Renal cortex interstitium (tissue), 11 donors: Measurements from ENCODE around the gene SURF1. TPM values are rescaled to one million over a fixed set of nuclear protein-coding genes. Genes with fewer than 3 reads are reported as not detected.
"Not testable (repeated sequence)": the region's sequence is repeated elsewhere in the genome, so short reads cannot be mapped to it uniquely, and the experiment has no call there.

Source experiments
- DNase-seq, 11 donors: peaks; one replicate each; pipeline ENCODE4 v3.0.0-alpha.2; 2013; ENCODE audit warnings: low read depth in 9 of 11, low spot score in 4 of 11; ENCODE audit errors: extremely low read depth in 1 of 11
- polyA plus RNA-seq, 3 donors: library from polyadenylated mRNA; unstranded; fragments of 120-200 nt; gene quantifications; one replicate each; pipeline ENCODE4 v1.2.1, GENCODE V29; 2013; ENCODE audit not compliant: insufficient read length in 3 of 3

The SURF1 gene
- polyA plus RNA-seq, 3 donors: 43.6 to 52.8 (median 52.4) TPM

DNA sequence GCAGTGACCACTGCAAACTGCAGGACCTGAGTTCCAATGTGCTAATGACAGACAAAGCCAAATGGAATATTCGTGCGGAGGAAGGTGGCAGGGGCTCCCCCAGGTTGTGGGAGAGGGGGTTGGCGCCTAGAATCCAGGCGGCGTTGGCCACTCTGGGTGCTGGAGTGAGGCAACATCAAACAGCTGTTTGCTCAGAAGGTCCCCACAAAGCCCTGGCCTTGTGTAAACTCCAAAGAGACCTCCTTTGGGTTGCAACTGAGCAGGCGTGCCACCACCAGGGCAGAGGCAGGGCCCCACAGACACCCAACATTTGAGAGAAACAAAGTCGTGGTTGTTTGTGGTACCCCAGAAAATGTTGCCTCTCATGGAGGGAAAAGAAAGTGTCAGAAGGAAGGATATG is 34.4 kb upstream of the SURF1 start:
- no peak for DNase-seq

DNA sequence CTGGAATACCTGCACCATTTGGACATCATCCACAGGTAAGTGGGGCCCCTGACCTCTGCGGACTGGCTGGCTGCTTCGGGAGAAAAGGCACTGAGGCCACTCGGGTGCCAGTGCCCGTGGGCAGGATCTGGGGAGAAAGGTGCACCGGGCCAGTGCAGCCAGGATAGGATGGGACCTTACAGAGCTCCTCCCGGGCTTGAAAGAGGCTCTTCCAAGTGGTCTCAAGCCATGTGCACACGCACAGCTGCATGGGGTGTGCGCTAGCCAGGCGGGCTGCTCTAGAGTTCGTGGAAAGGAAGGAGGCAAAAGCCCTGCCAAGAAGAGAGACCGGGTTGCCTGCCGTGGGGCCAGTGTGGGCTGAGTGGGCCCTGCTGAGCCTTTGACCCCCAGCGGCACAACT is 33.3 kb upstream of the SURF1 start:
- no peak for DNase-seq

DNA sequence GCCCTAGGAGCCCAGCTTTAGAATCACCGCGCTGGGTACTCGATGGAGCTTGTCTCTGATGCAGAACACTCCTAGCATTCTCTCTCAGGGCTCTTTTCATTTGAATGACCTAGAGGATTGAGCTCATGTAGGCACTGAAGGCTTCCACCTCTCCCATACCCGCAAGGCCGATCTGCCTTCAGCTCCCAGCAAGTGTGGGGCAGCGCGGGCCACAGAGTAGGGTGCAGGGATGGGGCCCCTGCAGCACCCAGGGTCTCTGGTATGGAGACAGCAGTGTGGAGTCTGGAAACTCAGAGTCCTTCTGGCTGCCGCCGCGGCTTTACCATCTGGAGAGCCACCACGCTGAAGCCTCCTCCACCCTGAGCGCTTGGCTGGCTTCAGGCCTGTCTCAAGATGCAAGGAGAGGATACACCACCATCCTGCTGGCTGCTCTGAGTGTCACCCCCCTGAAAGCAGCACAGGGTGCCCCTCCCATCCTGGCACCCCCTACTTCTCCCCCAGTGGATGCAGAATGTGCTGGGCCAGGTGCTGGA is 32.8 kb upstream of the SURF1 start:
- DNase-seq: no peak

DNA sequence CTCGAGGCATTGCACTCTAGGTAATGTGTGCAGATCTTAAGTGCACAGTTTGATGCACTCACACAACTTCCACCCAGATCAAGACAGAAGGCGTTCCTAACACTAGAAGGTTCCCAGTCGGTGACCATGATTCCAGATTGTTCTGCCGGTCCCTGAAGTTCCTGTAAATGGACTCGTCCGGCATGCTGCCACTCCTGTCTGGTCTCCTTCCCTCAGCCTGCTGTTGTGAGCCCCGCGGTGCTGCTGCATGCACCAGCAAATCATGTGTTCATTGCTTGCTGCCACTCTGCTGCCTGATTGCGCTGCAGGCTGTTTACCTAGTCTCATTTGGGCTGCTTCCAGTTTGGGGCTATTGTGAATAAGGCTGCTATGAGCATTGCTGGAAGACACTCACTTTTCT is 31.4 kb upstream of the SURF1 start:
- DNase-seq: no peak

DNA sequence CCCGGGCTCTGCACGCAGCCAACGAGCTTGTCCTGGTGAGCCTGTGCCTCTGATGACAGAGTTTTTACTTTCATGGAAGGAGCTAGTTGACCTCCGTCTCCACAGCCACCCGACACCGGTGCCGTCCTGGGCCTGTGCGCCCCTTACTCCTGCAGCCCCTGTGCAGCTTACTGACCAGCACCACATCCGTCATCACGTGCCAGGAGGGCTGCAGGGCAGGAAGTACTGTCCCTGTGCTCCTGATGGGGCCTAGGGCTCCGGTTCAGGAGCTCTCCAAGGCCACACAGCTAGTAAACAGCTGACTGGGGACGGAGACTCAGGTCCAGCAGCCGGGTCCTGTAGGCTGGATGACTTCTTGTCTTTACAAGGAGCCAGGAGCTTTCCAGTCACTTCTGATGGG is 30.1 kb upstream of the SURF1 start:
- no peak for DNase-seq

DNA sequence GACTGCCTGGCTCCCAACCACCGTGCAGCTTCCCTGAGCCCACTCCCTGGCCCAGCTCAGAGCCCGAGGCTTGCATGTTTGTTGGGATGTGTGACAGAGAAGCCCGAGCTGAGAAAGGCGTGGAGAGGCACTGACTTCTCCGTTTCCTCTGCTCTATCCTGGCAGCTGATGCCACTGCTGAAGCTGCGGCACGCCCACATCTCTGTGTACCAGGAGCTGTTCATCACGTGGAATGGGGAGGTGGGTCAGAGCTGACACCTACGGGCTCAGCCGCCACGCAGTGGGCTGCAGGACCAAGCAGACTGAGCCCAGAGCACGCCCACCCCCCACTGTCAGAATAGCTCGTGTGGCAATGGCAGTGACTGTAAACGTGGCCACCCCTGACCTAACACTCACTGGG is 29.2 kb upstream of the SURF1 start:
- DNase-seq: no peak

DNA sequence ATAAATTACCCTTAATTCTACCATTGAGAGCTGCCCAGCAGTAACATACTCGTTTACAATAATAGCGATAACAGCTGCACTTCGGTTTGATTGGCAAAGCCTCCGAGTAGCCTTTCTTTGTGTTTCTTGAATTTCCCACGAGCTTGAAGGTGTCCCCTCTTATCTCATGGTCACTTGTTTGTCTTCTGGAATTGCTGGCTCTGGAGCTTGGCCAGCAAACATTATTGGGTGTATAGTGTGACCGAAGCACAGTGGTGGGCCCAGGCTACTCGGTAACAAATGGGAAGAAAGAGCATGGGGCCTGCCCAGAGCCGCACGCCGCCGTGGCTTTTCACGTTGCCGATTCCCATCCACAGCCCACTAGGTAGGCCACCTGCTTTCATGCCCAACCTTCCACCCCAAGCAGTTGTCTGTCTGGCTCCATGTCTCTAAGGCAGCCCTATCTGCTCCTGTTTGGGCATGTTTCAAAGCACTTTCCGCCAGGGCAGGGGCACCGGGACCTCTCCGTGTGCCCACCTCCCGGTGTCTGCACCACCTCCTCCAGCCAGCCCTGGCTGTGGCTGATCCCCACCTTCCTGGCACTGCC is 28.5 kb upstream of the SURF1 start:
- DNase-seq: no peak

DNA sequence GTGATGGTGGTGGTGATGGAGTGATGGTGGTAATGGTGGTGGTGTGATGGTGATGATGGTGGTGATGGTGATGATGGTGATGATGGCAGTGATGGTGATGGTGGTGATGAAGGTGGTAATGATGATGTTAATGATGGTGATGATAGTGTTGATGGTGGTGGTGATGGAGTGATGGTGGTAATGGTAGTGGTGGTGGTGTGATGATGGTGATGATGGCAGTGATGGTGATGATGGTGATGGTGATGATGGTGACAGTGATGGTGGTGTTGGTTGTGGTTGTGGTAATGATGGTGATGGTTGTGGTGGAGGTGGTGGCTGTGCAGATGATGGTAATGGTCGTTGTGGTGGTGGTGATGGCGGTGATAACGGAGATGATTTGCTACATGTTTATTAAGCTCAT is 27.2 kb upstream of the SURF1 start:
- DNase-seq: no peak

DNA sequence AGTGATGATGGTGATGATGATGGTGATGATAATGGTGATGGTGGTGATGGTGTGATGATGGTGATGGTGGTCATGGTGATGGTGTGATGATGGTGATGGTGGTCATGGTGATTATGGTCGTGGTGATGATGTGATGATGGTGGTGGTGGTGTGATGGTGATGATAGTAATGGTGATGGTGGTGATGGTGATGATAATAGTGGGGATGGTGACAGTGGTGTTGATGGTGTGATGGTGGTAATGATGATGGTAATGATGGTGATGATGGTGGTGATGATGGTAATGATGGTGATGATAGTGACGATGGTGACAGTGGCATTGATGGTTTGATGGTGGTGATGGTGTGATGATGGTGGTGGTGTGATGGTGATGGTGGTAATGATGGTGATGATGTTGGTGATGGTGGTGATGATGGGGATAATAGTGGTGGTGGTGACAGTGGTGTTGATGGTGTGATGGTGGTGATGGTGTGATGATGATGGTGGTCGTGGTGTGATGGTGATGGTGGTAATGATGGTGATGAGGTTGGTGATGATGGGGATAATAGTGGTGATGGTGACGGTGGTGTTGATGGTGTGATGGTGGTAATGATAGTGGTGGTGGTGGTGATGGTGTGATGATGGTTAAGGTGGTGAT is 26.3 kb upstream of the SURF1 start:
- no peak for DNase-seq

DNA sequence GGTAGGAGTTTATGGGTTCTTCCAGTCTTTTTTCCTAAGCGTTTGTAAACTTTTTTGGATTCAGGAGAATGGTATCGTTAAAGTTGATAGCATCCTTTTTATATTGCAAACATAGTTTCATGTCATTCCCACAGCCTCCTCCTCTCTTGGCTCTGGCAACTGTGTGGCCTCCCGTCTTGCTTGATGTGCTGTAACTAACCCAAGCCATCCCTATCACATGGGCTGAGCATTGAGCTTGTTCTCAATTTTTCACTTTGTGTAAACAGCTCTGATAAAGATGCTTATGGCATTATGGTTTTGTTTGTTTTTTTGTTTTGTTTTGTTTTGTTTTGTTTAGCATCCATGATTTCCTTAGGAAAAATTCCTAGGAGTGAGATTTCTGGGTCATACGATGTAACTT is 24.4 kb upstream of the SURF1 start:
- no peak for DNase-seq

DNA sequence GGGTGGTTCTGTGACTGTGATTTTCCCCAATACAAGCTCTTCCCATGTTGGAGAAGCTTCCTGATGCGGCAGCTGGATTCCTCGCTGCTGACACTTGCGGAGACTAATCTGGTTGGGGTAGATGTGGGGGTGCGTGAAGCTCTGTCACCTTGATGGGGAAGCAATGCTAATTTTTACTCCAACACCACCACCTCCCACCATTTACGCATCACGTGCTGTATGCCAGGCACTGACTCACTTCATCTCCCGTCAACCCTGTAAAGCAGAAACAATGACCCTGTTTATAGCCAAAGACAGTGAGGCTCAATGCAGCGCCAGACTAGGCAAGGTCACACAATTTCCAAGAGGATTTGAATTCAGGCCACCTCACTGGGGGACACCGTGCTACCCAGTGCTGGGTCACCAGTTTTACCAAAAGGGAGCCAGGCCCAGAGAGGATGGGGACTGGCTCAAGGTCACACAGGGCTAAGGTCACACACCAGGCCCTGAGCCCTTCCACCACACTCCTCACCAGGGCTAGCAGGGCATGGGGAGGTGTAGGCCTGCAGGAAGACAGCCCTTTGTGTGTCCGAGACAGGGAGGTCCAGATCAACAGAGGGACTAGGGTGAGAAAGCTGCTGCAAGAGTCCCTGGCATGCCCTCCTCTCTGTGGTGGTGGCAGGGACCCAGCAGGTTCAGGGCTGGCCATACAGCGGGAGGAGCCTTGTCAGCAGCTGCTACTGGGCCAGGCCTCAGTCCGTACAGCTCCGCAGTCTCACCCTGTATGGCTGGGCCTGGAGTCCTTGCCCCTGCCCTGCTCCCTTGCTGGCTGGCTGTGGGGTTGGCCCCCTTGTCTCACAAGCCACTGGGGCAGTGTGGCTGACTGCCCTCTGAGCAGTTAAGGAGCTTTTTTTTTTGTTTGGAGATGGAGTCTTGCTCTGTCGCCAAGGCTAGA is 23.1 kb upstream of the SURF1 start:
- DNase-seq: no peak

DNA sequence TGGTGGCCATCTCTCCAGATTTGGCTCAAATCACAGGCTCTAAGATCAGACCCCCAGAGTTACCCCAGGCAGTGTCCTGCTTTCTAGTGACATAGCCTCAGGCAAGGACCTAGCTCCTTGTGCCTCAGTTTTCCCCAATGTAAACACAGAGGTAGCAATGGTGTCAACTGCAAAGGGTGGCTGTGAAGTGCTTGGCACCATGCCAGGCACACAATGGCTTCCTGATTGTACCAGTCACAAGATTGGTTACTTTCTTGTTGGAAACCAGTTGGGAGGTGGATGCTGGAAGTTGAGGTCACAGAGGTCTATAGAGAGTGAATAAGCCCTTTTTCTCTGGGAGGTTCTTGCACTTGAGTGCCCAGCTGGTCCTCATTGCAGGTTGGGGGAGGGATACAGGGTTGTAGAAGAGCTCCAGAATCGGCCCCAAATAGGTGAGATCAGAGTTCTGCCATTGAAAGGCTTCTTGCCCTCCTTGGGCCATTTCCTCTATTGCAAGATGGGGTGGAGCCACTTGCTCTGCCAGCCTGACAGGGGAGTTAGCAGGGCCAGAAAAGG is 22.2 kb upstream of the SURF1 start:
- no peak for DNase-seq

DNA sequence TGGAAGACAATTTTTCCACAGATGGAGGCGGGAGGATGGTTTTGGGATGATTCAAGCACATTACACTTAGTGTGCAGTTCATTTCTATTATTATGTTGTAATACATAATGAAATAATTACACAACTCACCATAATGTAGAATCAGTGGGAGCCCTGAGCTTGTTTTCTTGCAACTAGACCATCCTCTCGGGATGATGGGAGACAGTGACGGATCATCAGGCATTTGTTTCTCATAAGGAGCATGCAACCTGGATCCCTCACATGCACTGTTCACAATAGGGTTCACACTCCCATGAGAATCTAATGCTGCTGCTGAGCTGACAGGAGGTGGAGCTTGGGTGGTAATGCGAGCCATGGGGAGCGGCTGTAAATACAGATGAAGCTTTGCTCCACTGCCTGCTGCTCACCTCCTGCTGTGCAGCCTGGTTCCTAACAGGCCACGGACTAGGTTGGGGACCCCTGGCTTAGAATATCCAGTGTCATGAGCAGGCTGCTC is 21.5 kb upstream of the SURF1 start:
- DNase-seq: no peak

DNA sequence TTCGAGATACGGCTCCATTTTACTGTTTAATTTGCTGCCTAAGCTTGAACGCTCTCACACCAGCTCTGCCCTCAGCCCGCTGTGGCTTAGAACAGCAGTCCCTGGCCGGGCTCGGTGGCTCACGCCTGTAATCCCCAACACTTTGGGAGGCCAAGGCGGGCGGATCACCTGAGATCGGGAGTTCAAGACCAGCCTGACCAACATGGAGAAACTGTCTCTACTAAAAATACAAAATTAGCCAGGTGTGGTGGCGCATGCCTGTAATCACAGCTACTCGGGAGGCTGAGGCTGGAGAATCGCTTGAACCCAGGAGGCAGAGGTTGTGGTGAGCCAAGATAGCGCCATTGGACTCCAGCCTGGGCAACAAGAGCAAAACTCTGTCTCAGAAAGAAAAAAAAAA is 21.0 kb upstream of the SURF1 start:
- DNase-seq: not testable (repeated sequence)

DNA sequence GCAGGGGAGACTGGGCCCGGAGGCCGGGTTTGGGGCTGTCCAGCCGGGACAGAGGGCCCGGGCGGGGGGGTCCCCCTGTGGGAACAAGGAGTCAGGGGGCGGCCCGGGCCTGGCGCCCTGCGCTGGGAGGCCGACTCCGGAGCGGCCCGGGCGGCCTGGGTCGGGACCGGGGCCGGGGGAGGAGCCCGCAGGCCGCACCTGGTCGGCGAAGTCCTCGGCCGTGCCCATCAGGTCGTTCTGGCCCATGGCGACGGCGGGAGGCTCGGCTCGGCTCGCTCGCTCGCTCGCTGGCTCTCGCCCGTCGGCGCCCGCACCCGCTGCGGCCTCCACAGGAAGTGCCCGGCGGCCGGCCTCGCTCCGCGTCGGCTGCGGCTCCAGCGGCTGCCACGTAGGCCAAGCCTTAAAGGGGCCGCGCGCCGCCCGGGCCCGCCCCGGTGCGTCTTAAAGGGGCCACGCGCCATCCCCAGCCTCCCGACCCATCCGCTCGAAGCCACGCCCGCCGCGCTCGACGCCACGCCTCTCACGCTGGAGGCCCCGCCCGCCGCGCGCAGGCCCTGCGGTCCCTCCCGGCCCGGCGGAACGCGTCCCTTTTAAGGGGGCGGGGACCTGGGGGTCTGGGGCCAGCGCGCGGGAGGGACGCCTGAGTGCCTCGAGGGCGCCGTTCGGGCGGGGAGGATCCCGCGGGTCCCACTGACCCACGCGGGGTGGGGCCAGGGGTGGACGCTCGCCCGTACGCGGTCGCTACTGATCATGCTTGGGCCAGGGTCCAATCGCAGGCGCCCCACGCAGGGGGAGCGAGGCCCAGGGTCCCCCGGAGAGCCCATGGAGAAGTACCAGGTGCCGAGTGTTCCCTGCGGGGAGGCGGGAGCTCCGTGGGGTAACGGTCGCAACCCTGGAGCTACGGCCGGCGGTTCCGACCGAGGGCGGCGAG is 19.7 kb upstream of the SURF1 start, which contains the start of the genes STKLD1 and SURF4:
Gene STKLD1 (plus strand): TSS at position 643 of the 931 bp plus-strand sequence. CDS start 108 bp downstream, at position 751.
Gene SURF4 (minus strand): TSS at position 337 of the 931 bp plus-strand sequence. CDS start 91 bp downstream, at position 246.
- DNase-seq: peak; percentile 81 to 96 (median 94)

DNA sequence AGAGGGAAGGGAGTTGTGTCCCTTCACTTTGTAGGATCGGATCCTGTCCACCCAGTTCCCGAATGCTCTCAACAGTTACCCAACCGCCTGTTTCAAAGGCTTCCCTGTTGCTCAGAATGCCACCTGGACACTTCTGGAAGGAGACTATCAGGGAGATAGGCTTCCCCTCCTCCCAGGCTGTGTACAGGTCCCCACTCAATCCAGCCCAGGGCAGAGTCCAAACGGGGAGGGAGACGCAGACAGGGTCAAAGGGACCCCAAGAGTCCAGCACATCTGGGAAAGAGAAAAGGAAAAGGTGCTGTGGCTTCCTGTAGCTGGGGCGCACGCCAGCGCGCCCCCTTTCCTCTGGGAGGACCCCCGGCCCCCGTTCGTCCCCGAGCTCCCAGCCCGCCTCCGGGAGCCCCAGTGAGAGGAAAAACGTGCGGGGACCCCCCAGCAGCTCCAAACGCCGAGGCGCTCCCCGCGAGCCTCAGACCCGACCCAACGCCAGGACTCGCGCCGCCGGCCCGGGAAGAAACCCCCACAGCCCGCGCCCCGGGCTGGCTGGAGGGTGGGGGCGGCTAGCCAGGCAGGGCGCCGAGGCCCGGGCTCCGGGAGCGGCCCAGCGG is 18.9 kb upstream of the SURF1 start:
- no peak for DNase-seq

DNA sequence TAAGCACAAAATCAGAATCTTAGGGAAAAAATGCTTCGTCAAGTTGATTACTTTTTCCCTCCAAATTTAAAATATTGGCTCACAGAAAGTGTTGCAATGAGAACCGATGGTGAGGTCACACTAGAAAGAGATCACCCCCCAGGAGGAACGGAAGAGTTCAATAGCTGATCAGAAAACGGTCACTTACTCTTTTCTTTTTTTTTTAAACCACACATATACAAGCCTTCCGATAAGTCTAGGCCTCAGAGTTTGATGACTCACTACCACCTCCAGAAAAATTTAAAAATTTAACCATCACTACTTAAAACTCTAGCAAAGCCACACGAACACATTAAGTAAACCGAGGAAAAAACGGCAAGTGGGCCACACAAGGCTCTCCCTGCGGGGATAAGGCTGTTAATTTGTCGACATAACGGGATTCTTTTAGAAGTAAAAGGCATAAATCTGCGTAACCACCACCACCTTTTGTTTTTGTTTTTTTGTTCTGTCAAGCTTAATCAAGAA is 18.4 kb upstream of the SURF1 start:
- no peak for DNase-seq

DNA sequence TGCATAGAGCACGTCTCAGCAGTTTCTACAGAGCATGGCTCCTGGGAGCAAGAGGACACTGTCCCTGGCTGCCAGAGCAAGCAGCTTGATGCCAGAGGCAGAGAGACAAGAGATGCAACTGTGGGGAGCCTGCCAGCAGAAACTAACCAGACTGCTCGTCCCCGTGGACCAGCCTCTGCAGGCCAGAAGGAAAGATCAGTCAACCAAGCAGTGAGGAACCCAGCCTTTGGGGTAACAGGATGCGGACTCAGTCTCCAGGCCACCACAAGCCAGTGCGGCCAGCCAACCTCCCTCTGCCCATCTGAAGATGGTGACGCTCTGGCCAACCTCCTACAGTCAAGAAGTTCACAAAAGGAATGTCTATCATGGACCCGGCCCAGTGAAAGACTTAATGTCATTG is 15.9 kb upstream of the SURF1 start:
- DNase-seq: no peak
